Endometrium (tissue), 2 donors: ENCODE measurements around the gene GBF1.
"Not testable (repeated sequence)": the region's sequence is repeated elsewhere in the genome, so short reads cannot be mapped to it uniquely, and the experiment has no call there.

ENCODE experiments used
- FAIRE-seq: peaks from 2 replicates; lab custom pipeline; 2012; peaks lifted over from hg19 to GRCh38; lab: Jason Lieb, UNC
- donor health status: control.
- donor health status: control.

Gene GBF1, protein sequence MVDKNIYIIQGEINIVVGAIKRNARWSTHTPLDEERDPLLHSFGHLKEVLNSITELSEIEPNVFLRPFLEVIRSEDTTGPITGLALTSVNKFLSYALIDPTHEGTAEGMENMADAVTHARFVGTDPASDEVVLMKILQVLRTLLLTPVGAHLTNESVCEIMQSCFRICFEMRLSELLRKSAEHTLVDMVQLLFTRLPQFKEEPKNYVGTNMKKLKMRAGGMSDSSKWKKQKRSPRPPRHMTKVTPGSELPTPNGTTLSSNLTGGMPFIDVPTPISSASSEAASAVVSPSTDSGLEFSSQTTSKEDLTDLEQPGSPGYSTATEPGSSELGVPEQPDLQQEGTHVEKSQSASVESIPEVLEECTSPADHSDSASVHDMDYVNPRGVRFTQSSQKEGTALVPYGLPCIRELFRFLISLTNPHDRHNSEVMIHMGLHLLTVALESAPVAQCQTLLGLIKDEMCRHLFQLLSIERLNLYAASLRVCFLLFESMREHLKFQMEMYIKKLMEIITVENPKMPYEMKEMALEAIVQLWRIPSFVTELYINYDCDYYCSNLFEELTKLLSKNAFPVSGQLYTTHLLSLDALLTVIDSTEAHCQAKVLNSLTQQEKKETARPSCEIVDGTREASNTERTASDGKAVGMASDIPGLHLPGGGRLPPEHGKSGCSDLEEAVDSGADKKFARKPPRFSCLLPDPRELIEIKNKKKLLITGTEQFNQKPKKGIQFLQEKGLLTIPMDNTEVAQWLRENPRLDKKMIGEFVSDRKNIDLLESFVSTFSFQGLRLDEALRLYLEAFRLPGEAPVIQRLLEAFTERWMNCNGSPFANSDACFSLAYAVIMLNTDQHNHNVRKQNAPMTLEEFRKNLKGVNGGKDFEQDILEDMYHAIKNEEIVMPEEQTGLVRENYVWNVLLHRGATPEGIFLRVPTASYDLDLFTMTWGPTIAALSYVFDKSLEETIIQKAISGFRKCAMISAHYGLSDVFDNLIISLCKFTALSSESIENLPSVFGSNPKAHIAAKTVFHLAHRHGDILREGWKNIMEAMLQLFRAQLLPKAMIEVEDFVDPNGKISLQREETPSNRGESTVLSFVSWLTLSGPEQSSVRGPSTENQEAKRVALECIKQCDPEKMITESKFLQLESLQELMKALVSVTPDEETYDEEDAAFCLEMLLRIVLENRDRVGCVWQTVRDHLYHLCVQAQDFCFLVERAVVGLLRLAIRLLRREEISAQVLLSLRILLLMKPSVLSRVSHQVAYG (N-terminal part only)

DNA sequence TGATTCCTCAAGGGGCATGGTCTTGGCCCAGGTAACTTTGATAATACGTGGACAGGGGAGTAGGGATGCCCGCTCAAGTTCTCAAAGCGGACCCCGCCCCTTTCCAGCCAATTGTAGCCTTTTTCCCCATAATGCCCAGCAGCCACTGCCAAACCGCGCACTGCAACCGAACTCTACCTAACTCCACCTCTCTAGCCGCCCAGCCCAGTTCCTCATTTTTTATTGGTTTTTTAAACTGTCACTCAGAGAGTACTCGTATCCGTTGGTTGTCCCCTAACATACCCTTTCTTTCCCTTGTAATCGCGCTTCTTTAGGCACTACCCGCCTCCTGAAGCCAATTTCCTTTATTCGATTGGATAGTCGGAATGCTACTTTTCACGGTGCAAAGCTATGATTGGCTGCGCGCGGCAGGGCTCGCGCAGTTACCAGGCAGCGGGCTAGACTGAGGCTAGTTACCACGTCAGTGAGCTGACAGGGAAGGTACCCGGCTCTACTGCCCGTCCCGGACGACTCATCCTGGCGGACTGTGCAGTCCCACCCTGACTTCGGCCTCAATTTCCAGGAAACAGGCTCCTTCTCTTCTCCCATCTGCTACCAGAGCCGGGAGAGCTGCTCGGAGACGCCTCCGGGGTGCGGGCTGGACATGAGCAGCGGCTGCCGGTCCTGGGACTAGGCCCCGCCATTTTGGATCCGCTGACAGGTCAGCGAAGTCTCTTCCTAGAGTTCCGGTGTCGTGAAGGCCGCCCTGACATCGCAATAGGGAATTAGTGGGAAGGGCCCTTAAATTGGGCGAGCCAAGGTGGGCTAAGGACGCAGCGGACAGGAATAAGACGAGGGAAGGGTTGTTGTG lies at the start of gene GBF1:
GBF1 (plus strand) TSS at position 451 of the 850 bp plus-strand sequence. CDS start 13,407 bp downstream, outside the sequence.
- peak; percentile 99 for FAIRE-seq

GRCh38 chr10:102196893-102197292 lies 48.4 kb upstream of the GBF1 start:
- FAIRE-seq = no peak

- no peak for FAIRE-seq
Measured at GRCh38 chr10:102198027-102198426, 47.3 kb upstream of the GBF1 start.

DNA sequence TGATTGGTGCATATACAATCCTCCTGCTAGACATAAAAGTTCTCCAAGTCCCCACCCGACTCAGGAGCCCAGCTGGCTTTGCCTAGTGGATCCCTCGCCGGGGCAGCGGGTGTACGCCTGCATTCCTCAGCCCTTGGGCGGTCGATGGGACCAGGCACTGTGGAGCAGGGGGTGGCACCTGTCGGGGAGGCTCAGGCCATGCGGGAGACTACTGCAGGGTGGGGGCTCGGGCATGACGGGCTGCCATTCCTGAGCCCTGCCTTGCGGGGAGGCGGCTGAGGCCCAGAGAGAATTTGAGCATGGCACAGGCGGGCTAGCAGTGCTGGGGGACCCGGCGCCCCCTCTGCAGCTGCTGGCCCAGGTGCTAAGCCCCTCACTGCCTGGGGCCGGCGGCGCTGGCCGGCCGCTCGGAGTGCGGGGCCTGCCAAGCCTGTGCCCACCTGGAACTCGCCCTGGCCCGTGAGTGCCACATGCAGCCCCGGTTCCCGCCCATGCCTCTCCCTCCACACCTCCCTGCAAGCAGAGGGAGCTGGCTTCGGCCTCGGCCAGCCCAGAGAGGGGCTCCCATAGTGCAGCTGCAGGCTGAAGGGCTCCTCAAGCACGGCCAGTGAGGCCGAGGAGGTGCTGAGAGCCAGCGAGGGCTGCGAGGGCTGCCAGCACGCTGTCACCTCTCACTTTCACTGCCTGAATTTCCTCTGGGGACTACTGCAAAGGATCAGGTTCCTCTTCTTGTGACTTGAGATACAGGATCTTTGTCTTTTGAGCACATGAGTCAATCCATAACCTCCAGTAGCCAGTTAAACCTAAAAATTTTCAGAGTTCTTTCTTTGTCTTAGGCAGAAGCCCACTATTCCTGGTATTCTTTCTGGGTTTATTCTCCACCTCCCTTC lies 44.3 kb upstream of the GBF1 start:
- FAIRE-seq = no peak

GRCh38 chr10:102202386-102202785 lies 42.9 kb upstream of the GBF1 start:
- FAIRE-seq = no peak

- no peak for FAIRE-seq
Measured at GRCh38 chr10:102208311-102209035, 36.9 kb upstream of the GBF1 start.

DNA sequence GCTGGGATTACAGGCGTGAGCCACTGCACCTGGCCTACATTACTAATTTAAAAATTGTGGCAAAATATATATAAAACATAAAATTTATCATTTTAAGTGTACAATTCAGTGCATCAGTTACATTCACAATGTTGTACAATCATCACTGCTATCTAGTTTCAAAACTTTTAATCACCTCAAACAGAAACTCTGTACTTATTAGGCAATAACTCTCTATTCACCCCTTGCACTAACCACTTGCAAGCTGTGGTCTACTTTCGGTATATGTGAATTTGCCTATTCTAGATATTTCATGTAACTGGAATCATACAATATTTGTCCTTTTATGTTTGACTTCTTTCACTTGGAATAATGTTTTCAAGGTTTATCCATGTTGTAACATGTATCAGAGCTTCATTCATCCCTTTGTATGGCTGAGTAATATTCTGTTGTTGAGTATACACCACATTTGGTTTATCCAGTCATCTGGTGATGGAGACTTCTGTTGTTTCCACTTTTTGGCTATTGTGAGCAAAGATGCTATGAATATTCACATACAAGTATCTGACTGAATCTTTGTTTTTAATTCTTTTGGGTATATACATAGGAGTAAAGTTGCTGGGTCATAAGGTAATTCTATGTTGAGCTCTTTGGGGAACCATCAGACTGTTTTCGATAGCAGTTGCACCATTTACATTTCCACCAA lies 33.6 kb upstream of the GBF1 start:
- FAIRE-seq = no peak

- FAIRE-seq = not testable (repeated sequence)
Measured at GRCh38 chr10:102213599-102213998, 31.7 kb upstream of the GBF1 start.

DNA sequence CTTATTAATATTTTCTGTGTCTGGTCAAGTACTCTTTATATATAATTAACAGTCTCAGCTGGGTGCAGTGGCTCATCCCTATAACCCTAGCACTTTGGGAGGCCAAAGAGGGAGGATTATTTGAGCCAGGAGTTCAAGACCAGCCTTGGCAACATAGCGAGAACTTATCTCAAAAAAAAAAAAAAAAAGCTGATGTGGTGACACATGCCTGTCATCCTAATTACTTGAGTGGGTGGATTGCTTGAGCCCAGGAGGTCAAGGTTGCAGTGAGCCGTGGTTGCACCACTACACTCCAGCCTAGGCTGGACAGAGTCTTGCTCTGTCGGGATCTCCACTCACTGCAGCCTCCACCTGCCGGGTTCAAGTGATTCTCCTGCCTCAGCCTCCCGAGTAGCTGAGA lies 26.0 kb upstream of the GBF1 start:
- no peak for FAIRE-seq

DNA sequence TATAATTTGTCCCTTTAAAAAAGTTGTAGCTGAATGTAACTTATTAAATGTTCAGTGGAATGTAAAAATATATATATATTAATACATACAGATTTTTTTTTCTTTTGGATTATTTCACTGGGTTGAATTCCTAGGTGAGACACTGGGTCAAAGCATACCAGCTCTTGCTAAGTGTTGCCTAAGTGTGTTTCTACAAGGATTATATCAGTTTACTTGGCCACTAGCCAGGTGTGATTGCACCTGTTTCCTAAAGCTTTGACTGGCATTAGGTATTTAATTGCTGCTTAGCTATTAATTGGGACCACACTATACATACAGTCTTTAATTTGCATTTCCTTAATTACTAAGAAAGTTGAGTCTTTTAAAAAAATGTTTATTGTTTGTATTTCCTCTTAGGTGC lies 24.7 kb upstream of the GBF1 start:
- FAIRE-seq = no peak

- FAIRE-seq = no peak
Measured at GRCh38 chr10:102222797-102223196, 22.5 kb upstream of the GBF1 start.

DNA sequence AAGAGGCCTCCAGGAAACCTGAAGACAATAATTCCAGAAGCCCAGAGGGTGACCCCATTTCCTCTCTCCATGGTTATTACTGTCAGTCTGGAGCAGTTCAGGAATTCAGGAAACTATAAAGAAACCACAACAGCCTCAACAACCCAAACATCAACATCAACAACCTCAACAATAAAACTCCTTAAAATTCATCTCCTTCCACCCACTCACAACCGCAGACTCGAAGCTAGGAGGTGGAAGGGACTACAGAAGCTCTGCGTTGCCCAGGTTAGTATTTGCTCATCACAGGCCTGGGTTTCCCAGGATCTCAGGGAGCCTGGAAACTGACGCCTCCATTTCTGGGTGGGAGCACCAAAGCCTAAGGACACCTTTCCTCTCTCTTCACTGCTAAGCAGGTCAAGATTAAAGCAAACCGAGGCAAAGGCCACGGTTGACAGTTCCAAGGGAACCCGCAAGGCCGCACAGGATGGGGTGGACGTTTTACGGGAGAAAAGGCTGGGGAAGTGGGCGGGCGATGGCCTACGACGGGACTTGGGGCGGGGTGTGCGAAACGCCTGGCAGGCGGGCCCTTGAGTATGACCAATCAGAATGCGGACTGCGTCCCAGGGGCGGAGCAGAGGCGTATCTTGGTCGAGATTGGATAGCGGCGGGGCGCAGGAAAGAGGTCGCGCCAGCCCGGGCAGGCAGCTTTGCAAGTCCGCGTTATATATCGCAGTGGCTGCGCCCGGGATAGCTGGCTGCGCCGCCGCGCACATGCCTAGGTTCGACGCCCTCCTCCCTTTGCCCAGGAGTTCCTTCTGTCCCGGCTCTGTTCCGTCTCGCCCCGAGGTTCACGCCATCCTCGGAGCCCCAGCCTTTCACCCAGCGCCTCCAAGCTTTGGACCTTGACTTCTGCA lies 19.4 kb upstream of the GBF1 start, which contains the start of gene ELOVL3:
ELOVL3 (plus strand) TSS at position 654 of the 896 bp plus-strand sequence. CDS start 250 bp downstream, outside the sequence.
- FAIRE-seq = peak; percentile 76

GRCh38 chr10:102226542-102226870 lies 18.8 kb upstream of the GBF1 start:
- no peak for FAIRE-seq

GRCh38 chr10:102227050-102227449 lies 18.3 kb upstream of the GBF1 start:
- no peak for FAIRE-seq

DNA sequence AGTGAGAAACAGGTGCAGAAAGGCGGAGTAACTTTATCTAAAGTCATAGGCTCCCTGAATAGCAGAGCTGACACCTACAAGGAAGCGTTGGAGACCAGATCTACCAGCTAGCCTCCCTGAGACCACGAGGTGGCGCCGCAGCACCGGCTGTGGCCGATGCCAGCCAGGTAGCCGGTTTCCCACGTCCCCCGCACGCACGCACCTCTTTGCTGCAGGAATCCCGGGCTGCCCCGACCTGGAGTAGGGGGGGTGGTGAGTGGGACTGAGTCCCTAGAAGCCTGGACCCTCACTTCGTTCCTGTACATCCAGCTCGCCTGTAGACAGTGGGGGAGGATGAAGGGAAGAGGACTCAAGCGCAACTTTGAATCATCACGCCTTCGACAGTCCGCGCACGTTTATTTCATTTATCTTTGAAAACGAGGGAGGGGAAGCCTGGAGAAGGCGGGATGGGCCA lies 15.5 kb upstream of the GBF1 start:
- no peak for FAIRE-seq

DNA sequence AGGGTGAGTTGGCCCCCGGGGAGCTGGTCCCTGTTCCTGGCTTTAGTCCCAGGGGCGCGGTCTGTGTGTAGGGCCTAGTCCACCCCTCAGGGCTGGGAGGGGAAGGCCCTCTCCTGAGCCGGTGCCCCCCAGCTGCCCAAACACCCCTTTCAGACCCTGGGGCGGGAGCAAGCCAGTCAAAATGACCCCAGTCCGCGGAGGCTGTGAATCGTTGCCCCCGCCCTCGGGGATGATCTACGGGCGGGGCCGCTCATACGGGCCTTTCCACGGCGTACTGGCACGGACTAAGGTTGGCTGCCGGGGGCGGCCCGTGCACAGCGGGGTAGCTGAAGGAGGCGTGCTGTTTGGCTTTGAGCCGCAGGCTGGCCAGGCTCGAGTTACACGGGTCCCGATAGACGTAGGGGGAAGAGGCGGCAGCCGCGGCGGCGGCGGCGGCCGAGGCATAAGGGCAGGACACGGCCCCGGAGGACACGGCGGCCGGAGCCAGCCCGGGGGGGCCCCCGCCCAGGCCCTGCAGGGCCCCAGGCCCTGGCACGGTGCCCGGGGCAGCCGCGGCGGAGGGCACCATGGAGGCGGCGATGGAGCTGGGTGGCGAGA lies 15.0 kb upstream of the GBF1 start:
- FAIRE-seq = no peak

DNA sequence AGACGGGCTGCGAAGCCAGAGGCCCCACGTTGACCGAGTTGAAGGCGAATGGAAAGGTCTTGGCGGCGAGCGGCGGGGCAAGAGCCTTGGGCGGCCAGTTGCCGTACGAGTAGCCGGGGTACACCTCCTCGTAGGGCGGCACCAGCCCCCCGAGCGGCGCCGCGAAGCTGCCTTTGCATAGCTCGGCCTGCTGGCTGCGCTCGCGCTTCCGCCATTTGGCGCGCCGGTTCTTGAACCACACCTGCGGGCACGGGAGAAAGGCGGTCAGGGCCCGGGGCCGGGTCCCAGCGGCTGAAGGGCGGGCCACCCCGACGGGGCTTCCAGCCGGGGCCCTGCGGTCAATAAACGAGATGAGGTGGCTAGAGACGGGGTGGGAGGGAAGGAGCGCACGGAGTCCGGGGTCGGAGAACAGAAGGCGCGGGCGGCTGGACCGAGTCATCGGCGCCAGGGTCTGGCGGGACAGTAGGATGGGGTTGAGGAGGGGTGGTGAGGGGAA lies 14.4 kb upstream of the GBF1 start:
- FAIRE-seq = no peak
